HAP-1 (cell line): Measurements from ENCODE around the gene HNF4A.

Experiments used
- DNase-seq, 2 experiments: peaks; one replicate each; pipeline ENCODE4 v3.0.0-alpha.2; 2016 to 2020; ENCODE audit warnings: low spot score in 2 of 2
- H3K27me3 ChIP-seq: fragments of 250-450 bp; sonication (Bioruptor Pico); 2 replicates; pipeline ENCODE4 v1.5.1; 2020; ENCODE audit warnings: low read depth, mild to moderate bottlenecking, moderate library complexity
- H3K36me3 ChIP-seq: fragments of 250-450 bp; sonication (Bioruptor Pico); replicated peaks from 2 replicates; pipeline ENCODE4 v1.5.1; 2020; ENCODE audit warnings: mild to moderate bottlenecking
- H3K4me1 ChIP-seq: fragments of 250-450 bp; sonication (Bioruptor Pico); 2 replicates; pipeline ENCODE4 v1.5.1; 2020; ENCODE audit warnings: mild to moderate bottlenecking
- H3K4me3 ChIP-seq: fragments of 250-450 bp; sonication (Bioruptor Pico); 2 replicates; pipeline ENCODE4 v1.5.1; 2020; ENCODE audit warnings: mild to moderate bottlenecking, moderate library complexity
- H3K9me3 ChIP-seq: fragments of 250-450 bp; sonication (Bioruptor Pico); 2 replicates; pipeline ENCODE4 v1.5.1; 2020; ENCODE audit warnings: mild to moderate bottlenecking, moderate library complexity
- in situ Hi-C: fragments of 300-500 bp; cut with MboI; formaldehyde crosslinking; loops from 3 replicates; pipeline ENCODE4 v1.14.3; 2020; ENCODE audit warnings: low sequenced_read_pairs, inconsistent platforms, mixed read lengths

Gene HNF4A

DNA sequence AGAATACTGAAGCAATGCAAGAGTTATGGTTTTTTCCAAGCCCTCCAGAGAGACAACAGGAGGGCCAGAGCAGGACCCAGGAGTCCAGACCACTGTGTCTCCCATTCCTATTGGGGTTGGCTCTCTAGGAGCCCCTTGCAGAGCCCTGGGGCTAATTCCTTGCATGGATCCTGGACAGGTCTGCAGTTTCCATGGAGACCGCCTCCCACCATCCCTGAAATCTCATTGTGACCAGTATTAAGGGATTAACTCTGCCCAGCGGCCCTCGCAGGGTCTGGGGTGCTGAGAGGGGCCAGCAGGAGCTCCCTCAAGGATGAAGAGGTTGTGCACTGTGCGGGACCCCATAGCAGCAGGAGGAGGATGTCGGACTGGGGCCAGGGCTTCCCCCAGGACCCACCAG lies 34.8 kb downstream of the HNF4A start:
- H3K4me3 ChIP-seq = no peak overlapping the region
- DNase-seq = peak in 1 of 2 experiments; percentile 38
- H3K9me3 ChIP-seq = no peaks in the 10 kb centered on the region
- H3K27me3 ChIP-seq = no peaks in the 10 kb centered on the region
- in situ Hi-C loops = no loop called here
- no peaks in the 10 kb centered on the region for H3K4me1 ChIP-seq
- no peaks in the 10 kb centered on the region for H3K36me3 ChIP-seq

DNA sequence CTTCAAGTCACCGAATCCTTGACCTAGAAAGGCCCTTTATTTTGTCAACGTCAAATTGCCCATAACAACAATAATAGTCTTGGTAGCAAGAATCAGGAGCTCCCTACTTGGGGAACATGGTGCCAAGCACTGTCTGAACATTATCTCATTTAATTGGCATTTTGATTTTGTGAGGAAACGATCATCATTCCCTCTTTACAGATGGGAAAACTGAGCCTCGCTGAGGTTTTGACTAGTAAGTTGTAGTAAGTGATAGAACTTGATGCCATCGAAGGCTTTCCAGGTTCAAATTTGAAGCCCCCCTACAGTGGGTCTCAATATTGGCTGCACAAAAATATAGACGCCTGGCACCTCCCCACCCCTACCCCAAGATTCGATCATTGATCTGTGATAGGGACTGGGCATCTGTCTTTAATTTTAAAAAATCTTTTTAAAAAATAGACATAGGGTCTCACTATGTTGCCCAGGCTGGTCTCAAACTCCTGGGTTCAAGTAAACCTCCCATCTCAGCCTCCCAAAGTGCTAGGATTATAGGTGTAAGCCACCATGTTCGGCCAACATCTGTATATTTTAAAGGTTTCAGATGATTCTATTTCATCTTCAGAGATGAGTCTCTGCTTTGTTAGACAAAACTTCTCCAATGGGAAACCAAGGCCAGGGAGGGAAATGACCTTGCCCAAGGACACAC lies 36.7 kb downstream of the HNF4A start:
- Histone ChIP-seq H3K9me3 (no peaks in the 10 kb centered on the region), H3K36me3 (no peaks in the 10 kb centered on the region), H3K4me3 (no peak overlapping the region), H3K27me3 (no peaks in the 10 kb centered on the region), H3K4me1 (no peaks in the 10 kb centered on the region)
- in situ Hi-C loops = no loop called here
- DNase-seq = no peak

DNA sequence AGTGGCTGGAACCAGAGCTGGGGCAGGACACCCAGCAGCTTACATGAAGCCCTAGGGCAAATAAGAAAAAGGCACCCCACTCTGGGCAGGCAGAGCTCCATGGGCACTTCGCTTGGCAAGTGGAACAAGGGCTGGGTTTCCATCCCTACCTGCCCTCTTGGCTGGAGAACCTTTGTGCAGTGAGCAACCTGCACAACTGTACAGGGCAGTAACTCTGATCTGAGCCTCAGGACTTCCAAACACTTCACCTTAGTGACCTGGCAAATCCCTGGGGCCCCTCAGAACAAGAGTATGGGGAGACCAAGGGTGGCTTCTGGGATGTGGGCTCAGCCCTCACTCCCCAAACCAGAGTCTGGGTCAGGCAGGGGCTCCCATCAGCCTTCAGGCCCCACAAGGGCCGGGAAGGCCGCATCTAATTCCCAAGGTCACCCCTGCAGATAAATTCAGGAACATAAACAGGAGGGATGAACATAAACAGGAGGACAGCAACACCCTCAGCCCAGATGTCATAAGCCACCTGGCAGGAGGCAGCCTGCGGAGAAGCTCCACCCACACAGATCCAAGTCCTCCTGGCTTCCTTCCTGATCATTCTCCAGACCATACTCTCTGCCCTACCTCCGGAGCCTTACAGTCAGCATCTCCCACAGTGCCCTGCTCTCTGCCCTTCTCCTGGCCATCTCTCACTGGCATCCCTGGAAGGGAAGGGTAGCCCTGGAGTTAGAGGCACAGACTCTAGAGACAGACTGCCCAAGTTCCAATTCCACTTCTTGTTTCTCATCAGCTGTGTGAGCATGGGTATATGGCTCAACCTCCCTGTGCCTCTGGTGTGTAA lies 37.5 kb downstream of the HNF4A start:
- Histone ChIP-seq H3K36me3 (no peaks in the 10 kb centered on the region), H3K4me3 (no peak overlapping the region), H3K4me1 (no peaks in the 10 kb centered on the region), H3K27me3 (no peaks in the 10 kb centered on the region), H3K9me3 (no peaks in the 10 kb centered on the region)
- DNase-seq = no peak
- in situ Hi-C loops = no loop called here

DNA sequence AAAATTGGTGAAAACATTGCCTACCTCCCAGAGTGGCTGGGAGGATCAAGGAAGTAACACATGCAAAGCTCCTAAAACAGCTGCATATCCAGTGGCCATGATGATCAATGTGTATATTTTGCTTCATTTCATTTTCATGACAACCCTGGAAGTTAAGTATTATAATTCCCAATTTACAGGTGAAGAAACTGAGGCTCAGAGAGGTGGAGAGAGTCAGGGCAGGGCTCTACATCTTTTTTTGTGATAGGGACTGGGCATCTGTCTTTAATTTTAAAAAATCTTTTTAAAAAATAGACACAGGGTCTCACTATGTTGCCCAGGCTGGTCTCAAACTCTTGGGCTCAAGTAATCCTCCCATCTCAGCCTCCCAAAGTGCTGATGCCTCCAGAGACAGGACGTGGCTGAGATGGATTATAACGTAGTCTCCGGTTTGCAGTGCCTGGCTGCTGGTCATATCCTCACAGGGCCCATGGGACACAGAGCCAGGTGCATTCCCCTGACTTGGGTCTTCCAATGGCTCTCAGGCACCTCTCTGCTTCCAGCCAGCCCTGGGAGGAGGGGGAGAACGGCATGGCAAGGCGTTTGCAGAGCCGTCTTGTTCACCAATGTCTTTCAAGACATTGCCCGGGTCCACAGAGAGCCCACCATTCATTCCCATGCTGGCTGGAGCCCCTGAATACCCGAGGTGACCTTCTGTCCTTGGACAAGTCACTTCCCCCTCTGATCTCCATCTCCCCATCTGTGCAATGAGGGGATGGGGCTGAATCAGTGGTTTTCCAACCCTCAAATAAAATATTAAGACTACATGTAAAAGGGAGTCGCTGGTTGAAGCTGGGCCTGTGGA lies 38.3 kb downstream of the HNF4A start:
- no peaks in the 10 kb centered on the region for H3K9me3 ChIP-seq
- H3K27me3 ChIP-seq = no peaks in the 10 kb centered on the region
- H3K36me3 ChIP-seq = no peaks in the 10 kb centered on the region
- in situ Hi-C loops = no loop called here
- H3K4me1 ChIP-seq = no peaks in the 10 kb centered on the region
- no peak for DNase-seq
- no peak overlapping the region for H3K4me3 ChIP-seq

DNA sequence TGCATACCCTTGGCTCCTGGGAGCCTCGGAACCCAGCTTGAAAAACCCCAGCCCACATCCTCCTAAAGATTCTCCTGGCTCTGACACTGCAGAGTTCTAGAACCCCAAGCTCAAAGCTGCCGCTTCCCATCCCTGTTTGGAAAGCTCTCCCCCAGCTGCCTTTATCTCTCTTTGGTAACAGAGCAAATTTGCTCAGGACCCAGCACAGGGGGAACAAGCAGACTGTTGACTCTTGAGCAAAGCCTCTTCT lies 38.9 kb downstream of the HNF4A start:
- Histone ChIP-seq H3K9me3 (no peaks in the 10 kb centered on the region), H3K4me1 (no peaks in the 10 kb centered on the region), H3K27me3 (no peaks in the 10 kb centered on the region), H3K4me3 (no peak overlapping the region), H3K36me3 (no peaks in the 10 kb centered on the region)
- in situ Hi-C loops = no loop called here
- DNase-seq = no peak

DNA sequence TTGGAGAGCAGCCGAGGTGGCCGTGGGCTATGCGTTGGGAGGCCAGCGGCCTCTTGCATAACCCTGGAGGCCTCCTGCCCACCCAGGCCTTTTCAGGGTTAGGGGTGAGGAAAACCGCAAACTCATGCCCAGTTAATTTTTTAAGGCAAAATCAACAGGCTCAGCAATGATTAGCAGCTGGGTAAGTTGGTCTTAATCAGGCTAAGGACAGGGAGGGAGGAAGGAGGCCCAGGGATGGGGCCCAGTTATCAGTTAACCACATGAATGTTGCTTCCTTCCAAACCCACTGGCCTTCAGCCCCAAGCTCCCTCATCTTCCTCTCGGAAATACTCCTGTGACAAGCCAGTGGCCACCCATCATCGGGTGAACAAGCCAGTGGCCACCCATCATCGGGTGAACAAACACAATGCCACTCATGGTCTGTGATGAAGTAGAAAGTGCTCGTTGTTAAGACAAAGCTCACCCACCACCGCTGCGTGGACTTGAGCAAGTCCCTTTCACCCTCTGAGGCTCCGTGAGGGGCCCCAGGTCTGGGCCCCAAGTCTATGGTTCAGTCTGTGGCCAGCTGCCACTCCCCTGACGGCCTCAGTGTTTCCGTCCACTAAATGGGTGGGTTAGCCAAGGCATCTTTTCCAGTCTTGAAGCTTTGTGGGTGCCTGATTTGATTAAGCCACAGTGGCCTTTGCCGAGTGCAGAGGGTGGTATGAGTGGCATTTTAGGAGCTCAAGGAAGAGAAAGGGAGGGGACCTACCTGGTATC lies 39.4 kb downstream of the HNF4A start:
- in situ Hi-C loops = no loop called here
- no peaks in the 10 kb centered on the region for H3K36me3 ChIP-seq
- DNase-seq = no peak
- H3K9me3 ChIP-seq = no peaks in the 10 kb centered on the region
- no peaks in the 10 kb centered on the region for H3K27me3 ChIP-seq
- no peaks in the 10 kb centered on the region for H3K4me1 ChIP-seq
- H3K4me3 ChIP-seq = no peak overlapping the region

DNA sequence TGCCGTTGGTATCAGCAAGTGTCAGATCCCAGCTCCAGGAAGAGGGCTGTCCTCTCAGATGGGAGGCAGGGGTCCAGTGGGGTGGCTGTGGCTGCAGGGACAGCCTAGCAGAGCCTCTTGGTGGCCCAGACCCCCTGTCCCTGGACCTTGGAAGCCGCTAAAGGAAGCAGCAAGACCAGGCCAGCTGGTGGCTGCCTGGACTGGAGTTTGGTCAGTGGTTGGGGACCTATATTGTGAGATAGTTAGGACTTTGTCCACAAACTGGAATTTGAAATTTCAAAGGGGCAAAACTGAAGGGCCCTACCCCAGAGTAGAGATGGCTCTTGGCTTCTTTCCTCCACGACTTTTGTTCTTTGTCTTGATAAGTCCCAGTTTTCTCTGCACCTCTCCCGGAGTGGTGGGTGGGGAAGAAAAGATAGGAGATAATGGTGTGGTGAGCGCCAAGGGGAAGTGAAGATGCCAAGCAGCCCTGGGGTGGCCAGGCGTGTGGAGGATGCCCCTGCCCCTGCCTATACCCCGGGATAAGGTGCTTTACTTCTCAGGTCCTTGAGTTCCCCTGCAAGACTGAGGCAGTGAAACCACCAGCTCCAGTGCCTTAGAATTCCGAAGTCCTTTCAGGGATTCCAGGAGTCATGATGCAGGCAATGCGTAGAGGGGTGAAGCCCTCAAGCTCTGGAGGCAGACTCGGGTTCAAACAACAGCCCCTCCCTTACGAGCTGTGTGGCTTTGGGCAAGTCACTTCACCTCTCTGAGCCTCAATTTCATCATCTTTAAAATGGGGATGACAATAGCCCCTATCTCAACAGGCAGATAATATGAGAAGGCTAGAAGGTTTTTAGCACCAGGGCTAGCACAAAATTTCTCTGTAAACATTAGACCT lies 40.2 kb downstream of the HNF4A start:
- H3K4me1 ChIP-seq = no peaks in the 10 kb centered on the region
- no peak overlapping the region for H3K4me3 ChIP-seq
- in situ Hi-C loops = no loop called here
- no peaks in the 10 kb centered on the region for H3K36me3 ChIP-seq
- no peaks in the 10 kb centered on the region for H3K9me3 ChIP-seq
- DNase-seq = no peak
- no peaks in the 10 kb centered on the region for H3K27me3 ChIP-seq

DNA sequence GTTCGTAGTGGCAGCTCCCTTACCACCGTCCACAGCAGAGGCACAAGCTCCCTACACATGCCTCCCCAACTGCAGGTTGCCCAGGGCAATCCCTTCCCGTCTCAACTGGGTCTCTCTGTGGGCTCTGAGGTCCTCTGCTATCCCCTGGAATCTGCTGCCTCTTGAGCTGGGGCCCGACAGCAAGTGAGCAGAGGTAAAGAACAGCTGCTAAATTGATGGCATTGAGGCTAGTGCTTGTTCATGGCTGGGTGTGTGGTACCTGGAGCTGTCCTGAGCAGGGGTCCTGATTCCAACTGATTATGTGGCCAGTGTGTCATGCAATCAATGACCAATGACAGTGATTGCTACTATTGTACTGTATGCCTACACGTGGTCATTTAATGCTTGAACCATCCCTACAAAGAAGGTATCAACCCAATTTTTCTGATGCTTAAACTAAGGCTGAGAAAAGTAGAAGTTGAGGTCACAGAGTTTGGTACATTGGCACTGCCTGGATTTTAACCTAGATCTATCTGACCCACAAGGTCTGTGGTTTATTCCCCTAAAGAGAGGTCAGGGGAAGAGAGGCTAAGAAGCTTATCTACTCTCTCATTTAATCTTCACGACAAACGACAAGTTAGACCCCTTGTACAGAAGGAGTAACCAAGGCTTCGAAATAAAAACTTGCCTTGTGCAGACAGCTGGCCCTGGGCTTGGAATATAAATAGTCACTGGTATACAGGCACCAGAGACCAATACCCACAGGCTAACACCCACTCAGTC lies 41.1 kb downstream of the HNF4A start:
- Histone ChIP-seq H3K4me1 (no peaks in the 10 kb centered on the region), H3K27me3 (no peaks in the 10 kb centered on the region), H3K9me3 (no peaks in the 10 kb centered on the region), H3K4me3 (no peak overlapping the region), H3K36me3 (no peaks in the 10 kb centered on the region)
- in situ Hi-C loops = no loop called here
- no peak for DNase-seq

DNA sequence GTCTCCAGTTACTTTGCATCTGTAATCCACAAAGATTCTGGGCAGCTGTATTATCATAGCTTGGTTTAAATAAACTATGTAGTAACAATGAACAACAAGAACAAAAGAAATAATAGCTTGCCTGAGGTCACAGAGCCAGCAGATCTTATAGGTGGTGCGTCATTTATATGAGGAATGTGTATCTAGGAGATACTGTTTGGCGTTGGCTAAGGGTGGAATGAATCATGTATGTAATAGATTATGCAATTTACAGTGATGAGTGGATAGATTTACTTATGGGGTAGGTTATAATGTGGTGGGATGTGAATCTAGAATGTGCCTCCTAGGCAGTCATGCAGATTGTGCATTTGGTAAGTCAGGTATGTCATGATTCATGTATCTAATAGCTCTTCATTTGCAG lies 42.8 kb downstream of the HNF4A start:
- in situ Hi-C loops = no loop called here
- H3K4me3 ChIP-seq = no peak overlapping the region
- DNase-seq = peak in 1 of 2 experiments; percentile 27
- H3K27me3 ChIP-seq = no peaks in the 10 kb centered on the region
- no peaks in the 10 kb centered on the region for H3K9me3 ChIP-seq
- no peaks in the 10 kb centered on the region for H3K4me1 ChIP-seq
- no peaks in the 10 kb centered on the region for H3K36me3 ChIP-seq

DNA sequence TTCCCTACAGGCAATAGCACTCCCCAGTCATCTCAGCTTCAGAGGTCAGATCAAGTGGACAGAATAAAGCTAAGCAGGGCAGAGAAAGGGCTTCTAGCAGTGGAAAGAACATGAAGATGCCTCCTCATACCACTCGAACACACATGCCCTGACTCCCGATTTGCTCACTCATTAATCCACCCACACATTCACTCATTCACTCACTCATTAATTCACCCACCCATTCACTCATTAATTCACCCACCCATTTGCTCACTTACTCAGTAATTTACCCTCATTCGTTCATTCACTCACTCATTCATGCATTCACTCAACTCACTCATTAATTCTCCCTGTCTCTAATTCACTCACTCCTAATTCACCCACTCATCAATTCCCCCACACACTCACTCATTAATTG lies 43.9 kb downstream of the HNF4A start:
- in situ Hi-C loops = no loop called here
- Histone ChIP-seq H3K4me1 (no peaks in the 10 kb centered on the region), H3K9me3 (no peaks in the 10 kb centered on the region), H3K27me3 (no peaks in the 10 kb centered on the region), H3K4me3 (no peak overlapping the region), H3K36me3 (no peaks in the 10 kb centered on the region)
- DNase-seq = no peak

DNA sequence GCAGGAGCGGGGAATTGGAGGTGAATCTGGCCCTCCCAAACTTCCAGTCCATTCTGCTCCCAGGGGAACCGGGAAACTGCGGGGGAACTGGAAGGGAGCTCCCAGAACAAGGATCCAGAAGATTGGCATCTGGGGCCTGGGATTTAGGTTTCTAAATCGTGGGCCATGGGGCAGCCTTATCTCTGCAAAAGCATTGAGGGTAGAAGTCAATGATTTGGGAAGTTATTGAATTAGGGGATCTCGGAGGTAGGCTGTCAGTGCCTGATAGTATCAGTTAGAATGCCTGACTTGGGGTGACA lies 45.1 kb downstream of the HNF4A start:
- in situ Hi-C loops = no loop called here
- no peaks in the 10 kb centered on the region for H3K4me1 ChIP-seq
- no peaks in the 10 kb centered on the region for H3K27me3 ChIP-seq
- H3K36me3 ChIP-seq = no peaks in the 10 kb centered on the region
- no peaks in the 10 kb centered on the region for H3K9me3 ChIP-seq
- no peak overlapping the region for H3K4me3 ChIP-seq
- no peak for DNase-seq

DNA sequence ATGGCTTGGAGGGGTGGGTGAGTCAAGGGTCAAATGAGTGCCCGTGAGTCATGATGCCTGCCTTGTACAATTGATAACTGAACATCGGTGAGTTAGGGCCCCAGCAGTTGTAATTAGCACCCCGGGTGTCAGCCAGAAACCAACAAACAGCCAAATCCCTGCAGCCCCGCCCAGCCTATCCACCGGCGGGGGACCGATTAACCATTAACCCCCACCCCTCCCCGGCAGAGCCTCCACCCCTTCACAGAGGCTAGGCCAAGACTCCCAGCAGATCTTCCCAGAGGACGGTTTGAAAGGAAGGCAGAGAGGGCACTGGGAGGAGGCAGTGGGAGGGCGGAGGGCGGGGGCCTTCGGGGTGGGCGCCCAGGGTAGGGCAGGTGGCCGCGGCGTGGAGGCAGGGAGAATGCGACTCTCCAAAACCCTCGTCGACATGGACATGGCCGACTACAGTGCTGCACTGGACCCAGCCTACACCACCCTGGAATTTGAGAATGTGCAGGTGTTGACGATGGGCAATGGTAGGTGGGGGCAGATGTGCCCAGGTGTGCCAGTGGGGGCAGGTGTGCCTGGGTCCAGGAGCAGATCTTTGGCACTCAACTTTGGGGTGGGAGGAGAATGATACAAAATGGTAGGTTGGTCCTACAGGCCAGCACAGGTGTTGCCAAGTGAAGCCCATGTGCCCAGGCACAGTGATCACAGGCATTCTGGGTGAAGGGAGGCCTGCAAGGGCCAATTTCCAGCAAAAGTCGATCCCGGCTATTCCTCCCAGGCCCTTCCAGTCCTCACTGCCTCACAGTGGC lies 45.7 kb downstream of the HNF4A start:
- Histone ChIP-seq H3K9me3 (no peaks in the 10 kb centered on the region), H3K36me3 (no peaks in the 10 kb centered on the region), H3K4me3 (no peak overlapping the region), H3K27me3 (no peaks in the 10 kb centered on the region), H3K4me1 (no peaks in the 10 kb centered on the region)
- DNase-seq = no peak
- in situ Hi-C loops = no loop called here
